ENCODE results near the gene SIGLEC8. TPM values are rescaled to one million over a fixed set of nuclear protein-coding genes. Genes with fewer than 3 reads are reported as not detected.

SIGLEC8 gene
- total RNA-seq, 1 experiment from 2014 or later = not detected

- H3K79me2 ChIP-seq (ENCODE audit: insufficient read depth, low read length) = no peaks in the 10 kb centered on the region
- H2AFZ ChIP-seq (ENCODE audit: low read depth, low read length, poor library complexity, severe bottlenecking) = no peak overlapping the region
- H3K9me2 ChIP-seq (ENCODE audit: insufficient read depth) = no peaks in the 10 kb centered on the region
- POLR2A ChIA-PET = no interaction called here
- H3K9me3 ChIP-seq (ENCODE audit: control insufficient read depth in 1 of 2, insufficient read depth in 1 of 2, low read depth in 1 of 2, low read length in 2 of 2) = no peaks in the 10 kb centered on the region
- no peak overlapping the region for H3K9ac ChIP-seq (ENCODE audit: low read length)
- no peak overlapping the region for H3K4me2 ChIP-seq (ENCODE audit: low read length)
- H3K27ac ChIP-seq (ENCODE audit: low read depth, low read length) = no peak overlapping the region
- no peak for TF ChIP-seq FOSL1 (IDR thresholded peaks at IDR 0.05; ENCODE audit: low read depth)
- no peak for TF ChIP-seq SIN3A (IDR thresholded peaks at IDR 0.05; ENCODE audit: low read depth)
- TF ChIP-seq ATF3 (IDR thresholded peaks at IDR 0.05) = no peak
- no peak for TF ChIP-seq POLR2A (IDR thresholded peaks at IDR 0.05; ENCODE audit: borderline replicate concordance, extremely low read depth, insufficient read depth, insufficient read length)
- TF ChIP-seq SRF (IDR thresholded peaks at IDR 0.05; ENCODE audit: low read depth) = no peak
- intact Hi-C loops (cut with micrococcal nuclease) = no loop called here
- no peaks in the 10 kb centered on the region for H3K36me3 ChIP-seq (ENCODE audit: control insufficient read depth in 1 of 2, insufficient read depth in 2 of 2, low read length in 2 of 2)
- no peaks in the 10 kb centered on the region for H4K20me1 ChIP-seq (ENCODE audit: insufficient read depth)
- no peaks in the 10 kb centered on the region for H3K4me1 ChIP-seq (ENCODE audit: control insufficient read depth in 1 of 2, insufficient read depth in 2 of 2, low read length in 2 of 2)
- no peak for ATAC-seq
- no TSS peak for BruUV-seq (replicated peaks)
- RAD21 ChIA-PET (ENCODE audit: low non-redundant PET in 1 of 2, low total read pairs in 2 of 2, uncharacterized antibody in 2 of 2, unreplicated experiment in 2 of 2) = no interaction called here
- DNase-seq (ENCODE audit: low read depth, low spot score) = no peak
- peaks cover 49% of the 10 kb centered on the region for H3K27me3 ChIP-seq (ENCODE audit: insufficient read depth, low read length)
- CTCF ChIA-PET = interaction anchor here (1.3 kb wide), 1 partner anchor 11 kb away, joined by 5 read pairs; no protein-coding TSS in a partner anchor
- H3K4me3 ChIP-seq (replicated peaks in 1 of 2; ENCODE audit: low read depth in 1 of 2, low read length in 2 of 2) = no peak overlapping the region
Measured at GRCh38 chr19:51433043-51433442, 25.2 kb downstream of the SIGLEC8 start.

DNA sequence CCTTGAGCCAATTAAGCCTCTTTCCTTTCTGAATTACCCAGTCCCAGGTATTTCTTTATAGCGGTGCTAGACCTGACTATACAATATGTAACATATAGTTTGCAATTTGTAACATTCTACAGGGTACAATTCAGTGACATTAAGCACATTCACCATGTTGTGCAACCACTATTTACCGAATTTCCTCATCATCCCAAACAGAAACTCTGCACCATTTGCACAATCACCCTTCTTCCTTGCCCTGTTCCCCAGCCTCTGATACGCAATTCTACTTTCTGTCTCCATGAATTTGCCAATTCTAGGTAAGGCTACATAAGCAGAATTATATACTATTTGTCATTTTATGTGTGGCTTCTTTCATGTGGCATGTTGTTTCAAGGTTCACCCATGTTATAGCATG, 27.1 kb downstream of the SIGLEC8 start:
- Histone ChIP-seq H3K4me3 (replicated peaks in 1 of 2; ENCODE audit: low read depth in 1 of 2, low read length in 2 of 2) (no peak overlapping the region), H4K20me1 (ENCODE audit: insufficient read depth) (no peaks in the 10 kb centered on the region), H3K9me3 (ENCODE audit: control insufficient read depth in 1 of 2, insufficient read depth in 1 of 2, low read depth in 1 of 2, low read length in 2 of 2) (no peaks in the 10 kb centered on the region), H3K27me3 (ENCODE audit: insufficient read depth, low read length) (peaks cover 52% of the 10 kb centered on the region), H3K4me1 (ENCODE audit: control insufficient read depth in 1 of 2, insufficient read depth in 2 of 2, low read length in 2 of 2) (no peaks in the 10 kb centered on the region), H2AFZ (ENCODE audit: low read depth, low read length, poor library complexity, severe bottlenecking) (no peak overlapping the region), H3K27ac (ENCODE audit: low read depth, low read length) (no peak overlapping the region), H3K4me2 (ENCODE audit: low read length) (no peak overlapping the region), H3K9ac (ENCODE audit: low read length) (no peak overlapping the region), H3K36me3 (ENCODE audit: control insufficient read depth in 1 of 2, insufficient read depth in 2 of 2, low read length in 2 of 2) (no peaks in the 10 kb centered on the region), H3K9me2 (ENCODE audit: insufficient read depth) (no peaks in the 10 kb centered on the region), H3K79me2 (ENCODE audit: insufficient read depth, low read length) (no peaks in the 10 kb centered on the region)
- no peak for DNase-seq (ENCODE audit: low read depth, low spot score)
- ChIA-PET RAD21 (ENCODE audit: low non-redundant PET in 1 of 2, low total read pairs in 2 of 2, uncharacterized antibody in 2 of 2, unreplicated experiment in 2 of 2) (no interaction called here), CTCF (no interaction called here), POLR2A (no interaction called here)
- no peak for TF ChIP-seq ZBTB33 (IDR thresholded peaks at IDR 0.05; ENCODE audit: extremely low read depth, insufficient replicate concordance, low read length)
- TF ChIP-seq YY1 (IDR thresholded peaks at IDR 0.05; ENCODE audit: extremely low read depth, insufficient replicate concordance, low read depth, low read length) = no peak
- no peak for TF ChIP-seq EGR1 (IDR thresholded peaks at IDR 0.05; ENCODE audit: low read depth)
- no peak for TF ChIP-seq EZH2 (IDR thresholded peaks at IDR 0.05)
- TF ChIP-seq, protein P1, sequence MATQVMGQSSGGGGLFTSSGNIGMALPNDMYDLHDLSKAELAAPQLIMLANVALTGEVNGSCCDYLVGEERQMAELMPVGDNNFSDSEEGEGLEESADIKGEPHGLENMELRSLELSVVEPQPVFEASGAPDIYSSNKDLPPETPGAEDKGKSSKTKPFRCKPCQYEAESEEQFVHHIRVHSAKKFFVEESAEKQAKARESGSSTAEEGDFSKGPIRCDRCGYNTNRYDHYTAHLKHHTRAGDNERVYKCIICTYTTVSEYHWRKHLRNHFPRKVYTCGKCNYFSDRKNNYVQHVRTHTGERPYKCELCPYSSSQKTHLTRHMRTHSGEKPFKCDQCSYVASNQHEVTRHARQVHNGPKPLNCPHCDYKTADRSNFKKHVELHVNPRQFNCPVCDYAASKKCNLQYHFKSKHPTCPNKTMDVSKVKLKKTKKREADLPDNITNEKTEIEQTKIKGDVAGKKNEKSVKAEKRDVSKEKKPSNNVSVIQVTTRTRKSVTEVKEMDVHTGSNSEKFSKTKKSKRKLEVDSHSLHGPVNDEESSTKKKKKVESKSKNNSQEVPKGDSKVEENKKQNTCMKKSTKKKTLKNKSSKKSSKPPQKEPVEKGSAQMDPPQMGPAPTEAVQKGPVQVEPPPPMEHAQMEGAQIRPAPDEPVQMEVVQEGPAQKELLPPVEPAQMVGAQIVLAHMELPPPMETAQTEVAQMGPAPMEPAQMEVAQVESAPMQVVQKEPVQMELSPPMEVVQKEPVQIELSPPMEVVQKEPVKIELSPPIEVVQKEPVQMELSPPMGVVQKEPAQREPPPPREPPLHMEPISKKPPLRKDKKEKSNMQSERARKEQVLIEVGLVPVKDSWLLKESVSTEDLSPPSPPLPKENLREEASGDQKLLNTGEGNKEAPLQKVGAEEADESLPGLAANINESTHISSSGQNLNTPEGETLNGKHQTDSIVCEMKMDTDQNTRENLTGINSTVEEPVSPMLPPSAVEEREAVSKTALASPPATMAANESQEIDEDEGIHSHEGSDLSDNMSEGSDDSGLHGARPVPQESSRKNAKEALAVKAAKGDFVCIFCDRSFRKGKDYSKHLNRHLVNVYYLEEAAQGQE (IDR thresholded peaks at IDR 0.05; ENCODE audit: low read depth) = no peak
- no peak for ATAC-seq
- intact Hi-C loops (cut with micrococcal nuclease) = no loop called here
- no TSS peak for BruUV-seq (replicated peaks)
